Adrenal gland (tissue), 12 donors: ENCODE measurements around the gene DCLK2. TPM values are rescaled to one million over a fixed set of nuclear protein-coding genes. Genes with fewer than 3 reads are reported as not detected.

ENCODE experiments used
- DNase-seq, 7 donors: peaks; one replicate each; pipeline ENCODE4 v3.0.0-alpha.2; 2019 to 2020
- H3K27ac ChIP-seq, 5 donors: fragments of 200-600 bp; sonication (generic) in 4 of 5; 1 replicate in 3 of 5; 2 replicates in 2 of 5; pipeline versions ENCODE4 v1.5.1 to v1.8.0; 2016 to 2020; ENCODE audit warnings: mild to moderate bottlenecking in 1 of 5
- H3K27me3 ChIP-seq: fragments of 200-600 bp; 2 replicates; pipeline ENCODE4 v1.8.0; 2021
- H3K36me3 ChIP-seq, 2 donors: fragments of 200-600 bp; replicated peaks in 1 of 2; 1 replicate in 1 of 2; 2 replicates in 1 of 2; pipeline versions ENCODE4 v1.5.1 to v1.8.0; 2018 to 2022
- H3K4me1 ChIP-seq, 2 donors: fragments of 200-600 bp; replicated peaks in 1 of 2; 1 replicate in 1 of 2; 2 replicates in 1 of 2; pipeline versions ENCODE4 v1.5.1 to v1.8.0; 2018 to 2021
- H3K4me3 ChIP-seq, 4 donors: fragments of 200-600 bp; sonication (generic) in 3 of 4; one replicate each; pipeline ENCODE4 v1.5.1; 2016 to 2018
- H3K9me3 ChIP-seq, 3 donors: fragments of 200-600 bp; sonication (generic) in 1 of 3; replicated peaks in 1 of 3; 1 replicate in 2 of 3; 2 replicates in 1 of 3; pipeline versions ENCODE4 v1.5.1 to v1.8.0; 2016 to 2021
- POLR2A ChIP-seq, 2 donors: fragments of 450-650 bp; IDR thresholded peaks; one replicate each; pipeline ENCODE4 v1.6.1; 2017; ENCODE audit warnings: antibody characterized with exemption in 2 of 2, mild to moderate bottlenecking in 2 of 2, moderate library complexity in 1 of 2
- WGBS, 4 donors: extraction: QIAGEN DNeasy Blood & Tissue Kit in 2 of 4; methylation state at CpG; one replicate each; pipeline versions ENCODE4 v1.1.5 to v1.1.7; 2013 to 2017; 5-methylcytosine and 5-hydroxymethylcytosine counted together
- intact Hi-C, 2 donors: fragments of 100-400 bp; cut with DNase I; formaldehyde crosslinking; loops; one replicate each; pipeline versions ENCODE4 v1.14.1 to v1.15.0; 2022 to 2023
- polyA plus RNA-seq, 3 donors: library from polyadenylated mRNA; stranded (reverse); fragments of 200-250 nt in 2 of 3; fragments of 350-450 nt in 1 of 3; fragmentation: Illumina TruSeq in 1 of 3; extraction: RNeasy Lipid Tissue Mini Kit (QIAGEN cat#74804) in 1 of 3; gene quantifications; one replicate each; pipeline ENCODE4 v1.2.3, GENCODE V29; 2013 to 2014
- total RNA-seq, 9 donors: library from RNA; depleted of rRNA in 4 of 9; stranded (reverse); fragments of >200 nt in 4 of 9; fragments of 120-200 nt in 1 of 9; fragmentation: NEBNext Ultra II Directional in 1 of 9; extraction: Animal tissue kit (Norgen Biotek cat#: 25700) in 1 of 9; gene quantifications; one replicate each; pipeline versions ENCODE4 v1.1.0 to v1.2.4, GENCODE V29; 2013 to 2023
- TF ChIP-seq, protein P1 (sequence below), 6 experiments: fragments of 450-650 bp in 4 of 6; fragments of 200-600 bp in 2 of 6; sonication (generic) in 1 of 6; IDR thresholded peaks; 1 replicate in 5 of 6; 2 replicates in 1 of 6; pipeline versions ENCODE4 v1.5.1 to v1.8.0; 2016 to 2021; ENCODE audit warnings: antibody characterized with exemption in 6 of 6, mild to moderate bottlenecking in 2 of 6, moderate library complexity in 1 of 6
- donor health status: healthy with polysubstance abuse.
- donor health status: Bipolar disorder and iron deficiency.
- donor health status: DM: yes; HTN: yes; CAD: no.
- donor health status: DM: no; HTN: no; CAD: no.
- donor health status: DM: no; HTN: no; CAD: no.
- donor health status: DM: yes; HTN: yes; CAD: no.

Gene DCLK2
- total and polyA plus RNA-seq, 12 donors = 2.9 to 11.4 (median 6.3) TPM

DNA sequence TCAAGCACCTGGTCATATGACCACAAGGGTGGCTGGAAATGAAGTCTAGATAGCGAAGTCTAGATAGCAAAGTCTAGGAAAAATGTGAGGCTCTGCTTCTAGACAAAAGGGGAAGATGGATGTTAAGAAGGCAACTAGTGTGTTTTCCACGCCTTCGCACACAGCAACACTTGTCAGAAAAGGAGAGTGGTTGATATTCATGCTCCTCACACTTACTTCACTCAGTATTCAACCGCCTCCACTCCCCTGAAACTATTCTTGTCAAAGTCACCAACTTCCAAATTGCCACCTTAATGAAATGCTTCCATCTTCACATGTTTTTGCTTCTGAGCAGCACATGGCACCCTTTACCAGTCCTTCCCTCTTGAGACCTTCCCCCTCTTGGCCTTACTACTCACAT is 27.7 kb upstream of the DCLK2 start:
- H3K36me3 ChIP-seq = no peaks in the 10 kb centered on the region
- DNase-seq = no peak
- 92 to 95% (median 93%) methylated on average over 4 of the region's 4 CpGs for WGBS, 4 donors
- peaks cover 0 to 1% (median 0%) of the 10 kb centered on the region in 3 donors for H3K9me3 ChIP-seq
- intact Hi-C loops = no loop called here
- TF ChIP-seq, protein P1, sequence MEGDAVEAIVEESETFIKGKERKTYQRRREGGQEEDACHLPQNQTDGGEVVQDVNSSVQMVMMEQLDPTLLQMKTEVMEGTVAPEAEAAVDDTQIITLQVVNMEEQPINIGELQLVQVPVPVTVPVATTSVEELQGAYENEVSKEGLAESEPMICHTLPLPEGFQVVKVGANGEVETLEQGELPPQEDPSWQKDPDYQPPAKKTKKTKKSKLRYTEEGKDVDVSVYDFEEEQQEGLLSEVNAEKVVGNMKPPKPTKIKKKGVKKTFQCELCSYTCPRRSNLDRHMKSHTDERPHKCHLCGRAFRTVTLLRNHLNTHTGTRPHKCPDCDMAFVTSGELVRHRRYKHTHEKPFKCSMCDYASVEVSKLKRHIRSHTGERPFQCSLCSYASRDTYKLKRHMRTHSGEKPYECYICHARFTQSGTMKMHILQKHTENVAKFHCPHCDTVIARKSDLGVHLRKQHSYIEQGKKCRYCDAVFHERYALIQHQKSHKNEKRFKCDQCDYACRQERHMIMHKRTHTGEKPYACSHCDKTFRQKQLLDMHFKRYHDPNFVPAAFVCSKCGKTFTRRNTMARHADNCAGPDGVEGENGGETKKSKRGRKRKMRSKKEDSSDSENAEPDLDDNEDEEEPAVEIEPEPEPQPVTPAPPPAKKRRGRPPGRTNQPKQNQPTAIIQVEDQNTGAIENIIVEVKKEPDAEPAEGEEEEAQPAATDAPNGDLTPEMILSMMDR (IDR thresholded peaks at IDR 0.05) = no peak
- no peaks in the 10 kb centered on the region for H3K4me1 ChIP-seq
- H3K27me3 ChIP-seq = peaks cover 2% of the 10 kb centered on the region
- H3K4me3 ChIP-seq = no peak overlapping the region
- H3K27ac ChIP-seq = no peak overlapping the region

DNA sequence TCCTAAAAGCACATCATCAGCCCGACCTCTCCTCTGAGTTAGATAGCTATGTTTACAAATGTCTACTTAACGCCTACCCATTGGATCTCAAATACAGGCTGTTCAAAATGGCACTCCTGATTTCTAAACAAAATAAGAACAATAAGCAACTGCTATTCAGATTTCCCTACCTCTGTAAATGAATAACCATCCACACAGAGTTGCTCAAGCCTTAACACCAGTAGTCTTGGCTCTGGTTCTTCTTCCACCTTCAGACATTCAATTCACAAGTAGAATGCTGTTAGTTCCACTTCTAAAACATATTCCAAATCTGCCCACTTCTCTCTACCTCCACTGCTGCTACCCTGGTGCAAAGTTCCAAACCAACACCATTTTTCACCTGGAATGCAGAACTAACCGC is 27.1 kb upstream of the DCLK2 start:
- no peaks in the 10 kb centered on the region for H3K4me1 ChIP-seq
- peaks cover 0 to 4% (median 0%) of the 10 kb centered on the region in 3 donors for H3K9me3 ChIP-seq
- H3K27ac ChIP-seq = no peak overlapping the region
- H3K4me3 ChIP-seq = no peak overlapping the region
- TF ChIP-seq POLR2A (IDR thresholded peaks at IDR 0.05) = no peak
- TF ChIP-seq, protein P1 (IDR thresholded peaks at IDR 0.05) = no peak
- intact Hi-C loops = no loop called here
- WGBS, 4 donors = 82 to 88% (median 83%) methylated on average over 3 of the region's 3 CpGs
- DNase-seq = no peak
- H3K27me3 ChIP-seq = peaks cover 2% of the 10 kb centered on the region
- H3K36me3 ChIP-seq = no peaks in the 10 kb centered on the region

DNA sequence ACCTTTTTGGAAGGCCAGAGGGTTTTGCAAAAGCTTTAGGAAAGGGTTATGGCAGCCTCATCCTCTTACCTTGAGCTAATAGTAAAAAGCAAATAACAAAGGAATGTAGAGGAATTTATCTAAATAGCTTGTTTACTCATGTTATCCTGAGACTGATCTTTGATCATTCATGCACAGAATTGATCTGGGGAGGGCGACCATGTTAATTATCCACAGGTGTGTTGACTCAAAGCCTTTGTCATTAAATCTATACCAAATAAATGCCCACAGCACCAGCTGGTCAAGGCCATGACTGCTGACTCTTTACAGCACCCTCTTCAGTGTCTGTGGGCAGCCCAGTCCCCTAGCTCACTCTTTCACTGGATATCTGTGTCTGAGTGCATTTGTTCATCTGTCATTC is 22.8 kb upstream of the DCLK2 start:
- intact Hi-C loops = no loop called here
- H3K36me3 ChIP-seq = no peaks in the 10 kb centered on the region
- 76 to 93% (median 88%) methylated on average over 1 of the region's 1 CpG for WGBS, 4 donors
- H3K4me3 ChIP-seq = no peak overlapping the region
- TF ChIP-seq, protein P1 (IDR thresholded peaks at IDR 0.05) = no peak
- no peak for TF ChIP-seq POLR2A (IDR thresholded peaks at IDR 0.05)
- peaks cover 0 to 4% (median 0%) of the 10 kb centered on the region in 3 donors for H3K9me3 ChIP-seq
- no peak overlapping the region for H3K27ac ChIP-seq
- no peak for DNase-seq
- H3K27me3 ChIP-seq = peaks cover 2% of the 10 kb centered on the region
- H3K4me1 ChIP-seq = no peaks in the 10 kb centered on the region

DNA sequence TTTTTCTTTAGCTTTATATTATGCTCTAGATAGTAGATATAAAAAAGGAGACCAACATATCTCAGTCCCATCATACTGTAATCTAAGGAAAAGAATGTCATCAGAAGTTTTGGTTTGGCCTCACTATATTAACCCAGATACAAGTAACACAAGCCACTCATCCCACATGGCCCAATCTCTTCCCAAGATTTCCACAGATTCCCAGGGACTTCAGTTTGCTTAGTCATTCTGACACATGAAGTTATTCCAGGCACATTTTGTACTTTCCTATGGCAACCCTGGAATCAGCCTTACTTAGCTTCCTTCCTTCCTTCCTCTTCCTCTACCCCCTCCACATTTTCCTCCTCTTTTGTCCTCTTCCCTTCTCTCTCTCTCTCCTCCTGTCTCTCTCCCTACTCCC is 21.7 kb upstream of the DCLK2 start:
- intact Hi-C loops = no loop called here
- no peaks in the 10 kb centered on the region for H3K4me1 ChIP-seq
- no peaks in the 10 kb centered on the region for H3K36me3 ChIP-seq
- no peak overlapping the region for H3K27ac ChIP-seq
- no peak for DNase-seq
- TF ChIP-seq, protein P1 (IDR thresholded peaks at IDR 0.05) = no peak
- TF ChIP-seq POLR2A (IDR thresholded peaks at IDR 0.05) = no peak
- peaks cover under 1% of the 10 kb centered on the region for H3K27me3 ChIP-seq
- no peak overlapping the region for H3K4me3 ChIP-seq
- peaks cover 0 to 4% (median 0%) of the 10 kb centered on the region in 3 donors for H3K9me3 ChIP-seq
